Fibroblast of pulmonary artery (primary cell): Measurements from ENCODE around the gene ZBTB7B.

Experiments used
- DNase-seq: peaks from one replicate; pipeline ENCODE4 v3.0.0-alpha.2; 2010; ENCODE audit warnings: low read depth
- H3K4me3 ChIP-seq: replicated peaks from 2 replicates; pipeline ENCODE4 v1.5.1; 2011; ENCODE audit warnings: low read depth, mild to moderate bottlenecking, control low read depth, low read length, moderate library complexity
- CTCF ChIP-seq: IDR thresholded peaks from 2 replicates; pipeline ENCODE4 v1.5.1; 2011; ENCODE audit warnings: mild to moderate bottlenecking, control low read depth, low read length, inconsistent platforms; ENCODE audit errors: missing control alignments

ZBTB7B gene

GRCh38 chr1:155040358-155041093 lies 37.9 kb downstream of the ZBTB7B start:
- H3K4me3 ChIP-seq: no peak overlapping the region
- no peak for TF ChIP-seq CTCF
- no peak for DNase-seq

GRCh38 chr1:155042789-155043188 lies 40.2 kb downstream of the ZBTB7B start:
- no peak for DNase-seq
- no peak for TF ChIP-seq CTCF
- H3K4me3 ChIP-seq: no peak overlapping the region

- H3K4me3 ChIP-seq: no peak overlapping the region
- no peak for DNase-seq
- TF ChIP-seq CTCF: no peak
Observed at GRCh38 chr1:155043301-155043702, 40.7 kb downstream of the ZBTB7B start.

DNA sequence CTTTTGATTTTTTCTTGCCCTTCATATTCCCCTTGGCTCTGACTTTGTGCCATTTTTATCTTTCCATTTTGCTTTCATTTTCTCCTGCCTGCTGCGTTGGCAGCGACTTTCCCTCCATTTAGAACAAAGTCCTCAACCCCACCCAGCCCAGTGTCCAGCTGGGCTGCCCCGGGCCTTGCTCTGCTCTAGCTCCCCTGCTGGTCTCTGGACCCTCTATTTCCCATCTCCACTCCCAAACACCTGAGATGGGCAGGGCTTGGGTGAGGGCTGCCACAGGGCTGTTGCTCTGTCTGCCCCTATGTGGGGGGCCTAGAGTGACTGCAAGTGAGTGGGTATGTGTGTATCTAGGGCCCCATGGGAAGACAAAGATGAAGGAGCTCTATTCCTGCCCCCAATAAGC lies 41.2 kb downstream of the ZBTB7B start:
- TF ChIP-seq CTCF: no peak
- DNase-seq: no peak
- no peak overlapping the region for H3K4me3 ChIP-seq

- no peak overlapping the region for H3K4me3 ChIP-seq
- no peak for TF ChIP-seq CTCF
- DNase-seq: no peak
Observed at GRCh38 chr1:155044365-155044764, 41.8 kb downstream of the ZBTB7B start.

- DNase-seq: peak; percentile 86
- no peak overlapping the region for H3K4me3 ChIP-seq
- TF ChIP-seq CTCF: peak; percentile 84
Observed at GRCh38 chr1:155044812-155045657, 42.4 kb downstream of the ZBTB7B start.
